ENCODE data around the gene UQCRQ. TPM values are rescaled to one million over a fixed set of nuclear protein-coding genes. Genes with fewer than 3 reads are reported as not detected.

The UQCRQ gene
- total RNA-seq, 1 experiment from 2014 or later, result 306 TPM

DNA sequence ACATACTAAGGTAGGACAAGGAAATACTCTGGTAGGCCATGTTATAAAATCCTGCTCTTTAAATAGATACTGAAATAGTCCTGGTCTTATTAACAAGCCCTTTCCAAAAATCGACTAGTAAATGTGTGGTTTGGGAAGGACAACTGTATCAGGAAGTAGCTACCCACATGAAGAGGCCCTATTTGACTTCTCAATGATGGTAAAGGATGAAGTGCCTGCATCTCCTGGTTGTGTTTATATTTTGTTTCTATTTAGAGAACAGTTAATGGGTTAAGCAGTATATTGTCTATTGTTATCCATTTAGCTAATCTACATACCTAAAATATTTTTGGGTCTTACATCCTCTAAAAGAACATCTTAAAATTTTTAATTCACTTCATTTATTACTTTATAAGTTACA lies 12.7 kb upstream of the UQCRQ start:
- Histone ChIP-seq H3K23me2 (ENCODE audit: insufficient read length, low read depth, low read length, poor library complexity, severe bottlenecking) (no peaks in the 10 kb centered on the region), H2BK5ac (ENCODE audit: insufficient read length, low read length) (no peak overlapping the region), H4K91ac (ENCODE audit: insufficient read length, low read depth, low read length) (no peak overlapping the region), H2BK12ac (ENCODE audit: insufficient read length, low read depth, low read length) (no peak overlapping the region), H3K4me2 (ENCODE audit: insufficient read depth, insufficient read length, low read length) (no peak overlapping the region), H4K20me1 (ENCODE audit: control insufficient read depth, insufficient read depth, insufficient read length) (no peaks in the 10 kb centered on the region), H2BK15ac (ENCODE audit: low read depth, low read length) (no peak overlapping the region), H3K9ac (ENCODE audit: extremely low read depth, insufficient read length, low read length) (no peak overlapping the region), H3K79me2 (ENCODE audit: insufficient read depth, low read length) (no peaks in the 10 kb centered on the region), H3K56ac (ENCODE audit: insufficient read length, low read depth, low read length) (no peak overlapping the region), H2BK20ac (ENCODE audit: low read depth, low read length, poor library complexity, severe bottlenecking) (no peak overlapping the region), H3T11ph (ENCODE audit: low read length) (no peak overlapping the region), H3K18ac (ENCODE audit: insufficient read length, low read depth, low read length) (no peak overlapping the region), H2AFZ (ENCODE audit: low read length) (no peak overlapping the region), H2AK5ac (ENCODE audit: insufficient read length, low read length) (no peak overlapping the region), H3K4ac (ENCODE audit: low read depth, low read length) (no peak overlapping the region), H3K79me1 (ENCODE audit: insufficient read depth, low read depth, low read length, poor library complexity, severe bottlenecking) (no peaks in the 10 kb centered on the region), H3K4me1 (ENCODE audit: insufficient read depth, low read length) (no peaks in the 10 kb centered on the region), H2BK120ac (ENCODE audit: low read depth, low read length, poor library complexity, severe bottlenecking) (no peak overlapping the region), H3K27ac (ENCODE audit: insufficient read length, low read depth, low read length) (no peak overlapping the region), H3K9me3 (ENCODE audit: control insufficient read depth, low read depth, low read length) (no peaks in the 10 kb centered on the region), H4K5ac (ENCODE audit: insufficient read length, low read depth, low read length) (no peak overlapping the region), H3K14ac (ENCODE audit: insufficient read depth, low read length) (no peak overlapping the region), H4K8ac (replicated peaks; ENCODE audit: insufficient read length, low read depth, low read length) (no peak overlapping the region), H3K27me3 (ENCODE audit: insufficient read depth, low read length) (no peaks in the 10 kb centered on the region), H3K23ac (ENCODE audit: insufficient read length, low read depth, low read length) (no peak overlapping the region)
- no peak overlapping the region for H3K4me3 Mint-ChIP-seq
- H3K4me1 Mint-ChIP-seq, result peaks cover 3 to 8% of the 10 kb centered on the region in 2 experiments; a peak in 3 of 4 replicates
- H3K36me3 Mint-ChIP-seq (ENCODE audit: insufficient read depth in 1 of 3, low read depth in 3 of 3), result no peaks in the 10 kb centered on the region
- TF ChIP-seq, protein P1, sequence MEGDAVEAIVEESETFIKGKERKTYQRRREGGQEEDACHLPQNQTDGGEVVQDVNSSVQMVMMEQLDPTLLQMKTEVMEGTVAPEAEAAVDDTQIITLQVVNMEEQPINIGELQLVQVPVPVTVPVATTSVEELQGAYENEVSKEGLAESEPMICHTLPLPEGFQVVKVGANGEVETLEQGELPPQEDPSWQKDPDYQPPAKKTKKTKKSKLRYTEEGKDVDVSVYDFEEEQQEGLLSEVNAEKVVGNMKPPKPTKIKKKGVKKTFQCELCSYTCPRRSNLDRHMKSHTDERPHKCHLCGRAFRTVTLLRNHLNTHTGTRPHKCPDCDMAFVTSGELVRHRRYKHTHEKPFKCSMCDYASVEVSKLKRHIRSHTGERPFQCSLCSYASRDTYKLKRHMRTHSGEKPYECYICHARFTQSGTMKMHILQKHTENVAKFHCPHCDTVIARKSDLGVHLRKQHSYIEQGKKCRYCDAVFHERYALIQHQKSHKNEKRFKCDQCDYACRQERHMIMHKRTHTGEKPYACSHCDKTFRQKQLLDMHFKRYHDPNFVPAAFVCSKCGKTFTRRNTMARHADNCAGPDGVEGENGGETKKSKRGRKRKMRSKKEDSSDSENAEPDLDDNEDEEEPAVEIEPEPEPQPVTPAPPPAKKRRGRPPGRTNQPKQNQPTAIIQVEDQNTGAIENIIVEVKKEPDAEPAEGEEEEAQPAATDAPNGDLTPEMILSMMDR (conservative IDR thresholded peaks at IDR 0.05), result no peak
- no peaks in the 10 kb centered on the region for H3K9me3 Mint-ChIP-seq
- H3K27me3 Mint-ChIP-seq (ENCODE audit: low read depth), result no peaks in the 10 kb centered on the region; the same call in 1 of the 2 replicates
- H3K27ac Mint-ChIP-seq, result no peak overlapping the region
- no peak for DNase-seq
- no CpG with 5 or more reads among the region's 1 CpG for WGBS (ENCODE audit: extremely low coverage, insufficient read length, low lambda C conversion rate)

All from H9 (cell line).